Measurements from ENCODE around the gene ATP8A1.
"Not testable (repeated sequence)": the region's sequence is repeated elsewhere in the genome, so short reads cannot be mapped to it uniquely, and the experiment has no call there.

Gene ATP8A1

DNA sequence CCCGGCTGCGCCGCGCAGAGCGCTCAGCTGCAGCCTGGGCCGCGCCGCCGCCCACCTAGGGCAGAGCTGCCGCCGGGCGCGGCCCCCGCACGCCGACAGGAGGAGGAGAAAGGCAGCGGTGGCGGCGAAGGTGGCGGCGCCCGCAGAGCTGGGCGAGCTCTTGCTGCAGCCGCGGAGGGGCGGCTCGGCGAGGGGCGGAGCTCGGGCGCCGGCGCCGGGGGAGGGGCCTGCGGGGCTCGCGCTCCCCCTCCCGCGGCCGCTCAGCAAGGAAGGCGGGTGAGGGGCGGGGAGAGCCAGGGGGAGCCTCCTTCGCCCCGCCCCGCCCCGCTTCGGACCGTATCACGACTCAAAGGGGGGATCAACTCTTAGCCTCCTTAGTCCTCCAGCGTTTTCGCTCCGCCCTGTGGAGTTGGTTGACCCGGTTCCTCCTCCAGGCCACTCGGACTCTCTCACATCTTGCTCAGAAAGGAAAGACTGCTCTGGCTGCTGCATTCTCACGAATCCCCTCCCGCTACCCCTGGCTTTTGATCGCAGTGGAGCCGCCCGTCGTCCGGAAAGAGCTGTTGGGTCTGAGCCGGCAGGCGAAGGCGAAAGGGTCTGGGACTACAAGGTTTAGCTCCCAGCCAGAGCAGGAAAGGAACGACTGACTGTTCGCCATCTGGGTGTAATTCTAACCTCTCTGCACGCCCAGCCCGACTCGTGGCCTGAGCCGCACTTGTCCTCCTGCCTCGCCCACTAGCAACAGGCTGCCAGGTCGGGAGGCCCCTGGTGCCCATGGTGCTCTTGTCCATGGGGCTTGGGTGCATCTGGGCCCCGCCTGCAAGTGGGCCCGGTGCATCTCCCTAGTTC, at the start of gene ATP8A1:
TSS of gene ATP8A1 (minus strand) at position 162 of the 849 bp plus-strand sequence. CDS start 232 bp downstream, outside the sequence.
- DNase-seq (ENCODE audit: extremely low read depth, low read depth), result peak; percentile 57
- peak; percentile 20 for TF ChIP-seq CTCF (IDR thresholded peaks at IDR 0.05; ENCODE audit: low read depth, low read length)

- no peak for DNase-seq (ENCODE audit: extremely low read depth, low read depth)
- no peak for TF ChIP-seq CTCF (IDR thresholded peaks at IDR 0.05; ENCODE audit: low read depth, low read length)
Observed at GRCh38 chr4:42706086-42706485, 49.2 kb upstream of the ATP8A1 start.

GRCh38 chr4:42703813-42704212, 46.9 kb upstream of the ATP8A1 start:
- DNase-seq (ENCODE audit: extremely low read depth, low read depth), result no peak
- TF ChIP-seq CTCF (IDR thresholded peaks at IDR 0.05; ENCODE audit: low read depth, low read length), result no peak

DNA sequence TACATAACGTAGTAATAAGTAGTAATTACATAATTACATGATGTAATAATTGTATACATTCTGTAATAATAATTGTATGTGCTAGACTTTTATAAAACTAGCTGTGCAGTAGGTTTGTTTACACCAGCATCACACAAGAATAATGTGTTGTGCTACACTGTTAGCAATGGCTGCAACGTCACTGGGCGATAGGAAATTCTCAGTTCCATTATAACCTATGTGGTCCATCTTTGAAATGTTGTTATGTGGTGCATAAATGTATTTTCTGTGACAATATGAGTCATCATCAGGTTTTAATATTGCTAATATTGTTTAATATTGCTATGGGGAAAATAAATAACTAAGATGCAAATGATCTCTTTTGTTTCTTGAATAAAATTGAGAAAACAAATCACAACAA, 46.0 kb upstream of the ATP8A1 start:
- TF ChIP-seq CTCF (IDR thresholded peaks at IDR 0.05; ENCODE audit: low read depth, low read length), result no peak
- no peak for DNase-seq (ENCODE audit: extremely low read depth, low read depth)

- DNase-seq (ENCODE audit: extremely low read depth, low read depth), result not testable (repeated sequence)
Observed at GRCh38 chr4:42701780-42702179, 44.9 kb upstream of the ATP8A1 start.

DNA sequence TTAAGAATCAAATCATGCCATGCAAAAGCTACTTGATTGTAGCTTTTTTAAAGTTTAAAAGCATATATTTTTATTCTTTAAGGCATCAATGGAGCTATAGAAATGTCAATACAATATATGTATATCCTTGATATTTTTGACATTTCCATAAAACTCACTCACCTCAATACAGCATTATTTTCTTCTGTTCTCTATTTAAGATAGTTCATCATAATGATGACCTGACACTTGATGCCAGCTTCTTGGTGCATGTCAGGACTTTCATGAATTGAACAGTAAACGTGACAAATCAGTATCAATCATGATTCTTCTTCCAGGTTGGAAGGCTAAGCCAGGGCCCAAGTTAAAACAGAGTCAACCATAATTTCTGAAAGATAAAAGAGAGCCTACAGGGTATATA, 33.6 kb upstream of the ATP8A1 start:
- TF ChIP-seq CTCF (IDR thresholded peaks at IDR 0.05; ENCODE audit: low read depth, low read length), result no peak
- DNase-seq (ENCODE audit: extremely low read depth, low read depth), result no peak

DNA sequence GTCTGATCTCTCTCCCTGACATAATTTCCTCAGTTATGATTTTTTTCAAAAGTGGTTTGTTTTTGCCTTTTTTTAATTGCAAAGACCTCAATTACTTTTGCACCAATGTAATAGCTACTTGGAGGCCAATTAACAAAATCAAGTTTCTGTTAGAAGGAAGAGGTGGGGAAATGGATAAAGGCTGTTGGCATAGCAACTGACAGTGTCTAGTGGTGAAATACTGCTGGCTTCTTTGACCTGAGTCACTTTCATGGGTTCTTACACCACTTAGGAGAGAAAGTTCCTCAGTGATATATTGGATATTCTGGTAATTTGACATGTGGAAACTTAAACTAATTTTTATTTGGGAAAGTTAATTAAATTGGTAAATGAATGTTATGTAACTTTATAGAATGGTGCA, 26.5 kb upstream of the ATP8A1 start:
- no peak for DNase-seq (ENCODE audit: extremely low read depth, low read depth)
- no peak for TF ChIP-seq CTCF (IDR thresholded peaks at IDR 0.05; ENCODE audit: low read depth, low read length)

DNA sequence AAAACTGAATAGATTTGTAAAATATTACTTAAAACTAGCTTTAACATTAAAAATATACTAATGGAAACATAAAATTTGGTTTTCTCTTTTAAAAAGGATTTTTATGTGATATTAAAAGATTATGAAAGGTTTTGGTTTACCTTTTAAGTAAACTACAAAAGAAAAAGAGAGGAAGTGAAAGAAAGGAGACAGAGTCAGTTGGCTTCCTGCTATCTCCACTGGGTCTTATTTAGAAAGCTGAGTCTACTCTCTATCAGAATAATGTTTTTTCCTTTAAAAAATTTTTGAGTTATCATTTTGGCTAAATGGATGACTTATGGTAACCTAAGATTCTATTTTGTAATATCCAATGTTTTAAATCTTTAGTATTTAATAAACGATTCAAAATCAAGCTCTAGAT, 21.6 kb upstream of the ATP8A1 start:
- DNase-seq (ENCODE audit: extremely low read depth, low read depth), result no peak
- no peak for TF ChIP-seq CTCF (IDR thresholded peaks at IDR 0.05; ENCODE audit: low read depth, low read length)

All from AG09319 (cell line).